Measurements from ENCODE around the gene PALM. TPM values are rescaled to one million over a fixed set of nuclear protein-coding genes. Genes with fewer than 3 reads are reported as not detected.
A peak's percentile ranks its signal among the peaks of the same experiment; 100 is the strongest.

The PALM gene
- total RNA-seq, 1 experiment from 2014 or later: 43.7 TPM

DNA sequence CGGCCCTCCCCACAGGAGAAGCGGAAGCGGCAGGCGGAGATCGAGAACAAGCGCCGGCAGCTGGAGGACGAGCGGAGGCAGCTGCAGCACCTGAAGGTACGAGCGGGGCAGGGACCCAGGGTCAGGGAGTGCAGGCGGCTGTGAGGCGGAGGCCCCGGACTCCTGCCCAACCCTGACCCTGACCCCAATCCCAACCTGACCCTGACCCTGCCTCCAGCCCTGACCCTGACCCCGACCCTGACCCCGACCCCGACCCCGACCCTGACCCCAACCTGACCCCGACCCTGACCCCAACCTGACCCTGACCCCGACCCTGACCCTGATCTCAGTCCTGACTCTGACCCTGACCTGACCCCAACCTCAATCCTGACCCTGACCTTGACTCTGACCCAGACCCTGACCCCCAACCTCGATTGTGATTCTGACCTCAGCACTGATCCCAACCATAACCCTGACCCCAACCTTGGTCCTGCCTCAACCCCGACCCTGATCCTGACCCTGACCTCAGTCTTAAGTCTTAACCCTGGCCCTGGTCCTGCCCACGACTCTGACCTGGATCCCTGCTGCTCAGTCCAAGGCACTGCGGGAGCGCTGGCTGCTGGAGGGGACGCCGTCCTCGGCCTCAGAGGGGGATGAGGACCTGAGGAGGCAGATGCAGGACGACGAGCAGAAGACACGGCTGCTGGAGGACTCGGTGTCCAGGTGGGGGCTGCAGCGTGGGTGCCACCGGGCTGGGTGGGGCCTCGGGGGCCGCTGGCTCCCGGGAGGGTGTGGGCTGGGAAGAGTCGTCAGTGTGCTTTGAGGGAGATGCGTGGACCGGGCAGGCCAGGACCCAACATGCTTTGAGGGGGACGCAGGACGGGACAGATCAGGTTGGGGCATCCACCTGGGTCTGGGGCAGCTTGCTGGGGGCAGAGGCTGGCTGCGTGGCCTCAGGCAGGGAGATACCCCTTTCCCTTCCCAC lies 18.5 kb downstream of the PALM start:
- no peaks in the 10 kb centered on the region for H3K79me2 ChIP-seq (ENCODE audit: insufficient read depth, low read length)
- H3K4me1 ChIP-seq (ENCODE audit: control insufficient read depth in 1 of 2, insufficient read depth in 2 of 2, low read length in 2 of 2): peaks cover 9 to 11% of the 10 kb centered on the region in 2 experiments
- no peaks in the 10 kb centered on the region for H4K20me1 ChIP-seq (ENCODE audit: insufficient read depth)
- intact Hi-C loops (cut with micrococcal nuclease): no loop called here
- POLR2A ChIA-PET: no interaction called here
- no peak overlapping the region for H3K4me2 ChIP-seq (ENCODE audit: low read length)
- H3K9ac ChIP-seq (ENCODE audit: low read length): no peak overlapping the region
- BruUV-seq (replicated peaks): no TSS peak
- TF ChIP-seq EZH2 (IDR thresholded peaks at IDR 0.05): no peak
- no peak for TF ChIP-seq JUND (IDR thresholded peaks at IDR 0.05)
- no peak for TF ChIP-seq ZNF274 (IDR thresholded peaks at IDR 0.05; ENCODE audit: low read depth, low read length)
- TF ChIP-seq ZFX (IDR thresholded peaks at IDR 0.05): no peak
- TF ChIP-seq, protein P1, sequence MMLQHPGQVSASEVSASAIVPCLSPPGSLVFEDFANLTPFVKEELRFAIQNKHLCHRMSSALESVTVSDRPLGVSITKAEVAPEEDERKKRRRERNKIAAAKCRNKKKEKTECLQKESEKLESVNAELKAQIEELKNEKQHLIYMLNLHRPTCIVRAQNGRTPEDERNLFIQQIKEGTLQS (IDR thresholded peaks at IDR 0.05): no peak
- TF ChIP-seq, protein P2, sequence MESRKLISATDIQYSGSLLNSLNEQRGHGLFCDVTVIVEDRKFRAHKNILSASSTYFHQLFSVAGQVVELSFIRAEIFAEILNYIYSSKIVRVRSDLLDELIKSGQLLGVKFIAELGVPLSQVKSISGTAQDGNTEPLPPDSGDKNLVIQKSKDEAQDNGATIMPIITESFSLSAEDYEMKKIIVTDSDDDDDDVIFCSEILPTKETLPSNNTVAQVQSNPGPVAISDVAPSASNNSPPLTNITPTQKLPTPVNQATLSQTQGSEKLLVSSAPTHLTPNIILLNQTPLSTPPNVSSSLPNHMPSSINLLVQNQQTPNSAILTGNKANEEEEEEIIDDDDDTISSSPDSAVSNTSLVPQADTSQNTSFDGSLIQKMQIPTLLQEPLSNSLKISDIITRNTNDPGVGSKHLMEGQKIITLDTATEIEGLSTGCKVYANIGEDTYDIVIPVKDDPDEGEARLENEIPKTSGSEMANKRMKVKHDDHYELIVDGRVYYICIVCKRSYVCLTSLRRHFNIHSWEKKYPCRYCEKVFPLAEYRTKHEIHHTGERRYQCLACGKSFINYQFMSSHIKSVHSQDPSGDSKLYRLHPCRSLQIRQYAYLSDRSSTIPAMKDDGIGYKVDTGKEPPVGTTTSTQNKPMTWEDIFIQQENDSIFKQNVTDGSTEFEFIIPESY (IDR thresholded peaks at IDR 0.05; ENCODE audit: extremely low read depth, insufficient replicate concordance, low read length): no peak
- TF ChIP-seq SP1 (IDR thresholded peaks at IDR 0.05; ENCODE audit: low read depth): no peak
- TF ChIP-seq EGR1 (IDR thresholded peaks at IDR 0.05; ENCODE audit: low read depth): no peak
- no peak for TF ChIP-seq FOSL1 (IDR thresholded peaks at IDR 0.05; ENCODE audit: low read depth)
- no peak for TF ChIP-seq CBX3 (IDR thresholded peaks at IDR 0.05; ENCODE audit: low read depth)
- TF ChIP-seq POLR2A (IDR thresholded peaks at IDR 0.05; ENCODE audit: borderline replicate concordance, extremely low read depth, insufficient read depth, insufficient read length): no peak
- TF ChIP-seq EZH2phosphoT487 (IDR thresholded peaks at IDR 0.05; ENCODE audit: borderline replicate concordance): no peak
- TF ChIP-seq SIN3A (IDR thresholded peaks at IDR 0.05; ENCODE audit: low read depth): no peak
- RAD21 ChIA-PET (ENCODE audit: low non-redundant PET in 1 of 2, low total read pairs in 2 of 2, uncharacterized antibody in 2 of 2, unreplicated experiment in 2 of 2): no interaction called here
- no peaks in the 10 kb centered on the region for H3K9me2 ChIP-seq (ENCODE audit: insufficient read depth)
- H3K9me3 ChIP-seq (ENCODE audit: control insufficient read depth in 1 of 2, insufficient read depth in 1 of 2, low read depth in 1 of 2, low read length in 2 of 2): no peaks in the 10 kb centered on the region
- H2AFZ ChIP-seq (ENCODE audit: low read depth, low read length, poor library complexity, severe bottlenecking): no peak overlapping the region
- DNase-seq (ENCODE audit: low read depth, low spot score) (no peak), ATAC-seq (peak; percentile 12)
- H3K36me3 ChIP-seq (ENCODE audit: control insufficient read depth in 1 of 2, insufficient read depth in 2 of 2, low read length in 2 of 2): no peaks in the 10 kb centered on the region; a peak in 1 of 4 replicates
- H3K4me3 ChIP-seq (replicated peaks in 1 of 2; ENCODE audit: low read depth in 1 of 2, low read length in 2 of 2): no peak overlapping the region
- no peaks in the 10 kb centered on the region for H3K27me3 ChIP-seq (ENCODE audit: insufficient read depth, low read length)
- H3K27ac ChIP-seq (ENCODE audit: low read depth, low read length): no peak overlapping the region
- CTCF ChIA-PET: no interaction called here
